Measurements from ENCODE around the gene NR4A1.
A peak's percentile ranks its signal among the peaks of the same experiment; 100 is the strongest.

NR4A1 gene

DNA sequence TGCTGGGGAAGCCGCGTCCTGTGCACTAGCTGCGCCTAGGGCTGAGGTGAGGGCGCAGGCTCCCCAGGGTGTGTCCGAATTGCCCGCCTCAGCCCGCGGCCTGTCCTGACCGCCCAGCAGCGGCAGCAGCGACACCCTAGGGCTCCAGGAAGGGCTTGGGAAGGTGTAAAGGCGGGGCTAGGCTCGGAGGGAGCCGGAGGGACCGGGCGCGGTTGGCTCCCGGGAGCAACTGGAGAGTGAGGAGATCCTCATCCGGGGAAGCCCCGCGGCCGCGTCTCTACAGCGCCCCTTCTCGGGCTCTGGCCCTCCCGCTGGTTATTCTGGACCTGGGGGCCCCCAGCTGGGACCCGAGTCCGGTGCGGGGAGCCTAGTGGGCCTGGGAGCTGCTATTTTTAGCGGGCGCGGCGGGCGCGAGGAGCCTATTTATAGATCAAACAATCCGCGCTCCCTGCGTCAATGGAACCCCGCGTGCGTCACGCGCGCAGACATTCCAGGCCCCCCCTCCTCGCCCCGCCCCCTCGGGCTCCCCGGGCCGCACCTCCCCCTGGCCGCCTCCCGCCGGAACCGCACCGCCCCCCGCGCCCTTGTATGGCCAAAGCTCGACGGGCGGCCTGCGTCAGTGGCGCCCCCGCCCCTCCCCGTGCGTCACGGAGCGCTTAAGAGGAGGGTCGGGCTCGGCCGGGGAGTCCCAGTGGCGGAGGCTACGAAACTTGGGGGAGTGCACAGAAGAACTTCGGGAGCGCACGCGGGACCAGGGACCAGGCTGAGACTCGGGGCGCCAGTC is at the start of gene NR4A1 (continued):
- peak; percentile 85 for TF ChIP-seq ZNF341 (tag by site-specific recombination; IDR thresholded peaks at IDR 0.05; ENCODE audit: low read depth)
- TF ChIP-seq SCRT1 (tag by site-specific recombination; IDR thresholded peaks at IDR 0.05; ENCODE audit: borderline replicate concordance), result no peak
- TF ChIP-seq, protein P1, sequence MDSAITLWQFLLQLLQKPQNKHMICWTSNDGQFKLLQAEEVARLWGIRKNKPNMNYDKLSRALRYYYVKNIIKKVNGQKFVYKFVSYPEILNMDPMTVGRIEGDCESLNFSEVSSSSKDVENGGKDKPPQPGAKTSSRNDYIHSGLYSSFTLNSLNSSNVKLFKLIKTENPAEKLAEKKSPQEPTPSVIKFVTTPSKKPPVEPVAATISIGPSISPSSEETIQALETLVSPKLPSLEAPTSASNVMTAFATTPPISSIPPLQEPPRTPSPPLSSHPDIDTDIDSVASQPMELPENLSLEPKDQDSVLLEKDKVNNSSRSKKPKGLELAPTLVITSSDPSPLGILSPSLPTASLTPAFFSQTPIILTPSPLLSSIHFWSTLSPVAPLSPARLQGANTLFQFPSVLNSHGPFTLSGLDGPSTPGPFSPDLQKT (IDR thresholded peaks at IDR 0.05; ENCODE audit: borderline replicate concordance, low read depth, low read length), result peak; percentile 94; the same call in 1 of the 2 replicates
- TF ChIP-seq ZNF311 (tag by site-specific recombination; IDR thresholded peaks at IDR 0.05; ENCODE audit: borderline replicate concordance), result no peak
- no peak for TF ChIP-seq ZNF112 (tag by site-specific recombination; IDR thresholded peaks at IDR 0.05)
- TF ChIP-seq ZNF37A (tag by site-specific recombination; IDR thresholded peaks at IDR 0.05), result no peak
- TF ChIP-seq ZNF791 (tag by site-specific recombination; IDR thresholded peaks at IDR 0.05), result no peak
- peak; percentile 81 for TF ChIP-seq SP7 (tag by site-specific recombination; IDR thresholded peaks at IDR 0.05)
- TF ChIP-seq ZNF211 (tag by site-specific recombination; IDR thresholded peaks at IDR 0.05; ENCODE audit: low read depth), result no peak
- TF ChIP-seq ZNF48 (tag by site-specific recombination; IDR thresholded peaks at IDR 0.05), result no peak
- no peak for TF ChIP-seq ZNF140 (tag by site-specific recombination; IDR thresholded peaks at IDR 0.05)
- TF ChIP-seq, protein P2, sequence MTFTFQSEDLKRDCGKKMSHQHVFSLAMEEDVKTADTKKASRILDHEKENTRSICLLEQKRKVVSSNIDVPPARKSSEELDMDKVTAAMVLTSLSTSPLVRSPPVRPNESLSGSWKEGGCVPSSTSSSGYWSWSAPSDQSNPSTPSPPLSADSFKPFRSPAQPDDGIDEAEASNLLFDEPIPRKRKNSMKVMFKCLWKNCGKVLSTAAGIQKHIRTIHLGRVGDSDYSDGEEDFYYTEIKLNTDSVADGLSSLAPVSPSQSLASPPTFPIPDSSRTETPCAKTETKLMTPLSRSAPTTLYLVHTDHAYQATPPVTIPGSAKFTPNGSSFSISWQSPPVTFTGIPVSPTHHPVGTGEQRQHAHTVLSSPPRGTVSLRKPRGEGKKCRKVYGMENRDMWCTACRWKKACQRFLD (tag by site-specific recombination; IDR thresholded peaks at IDR 0.05), result no peak
- no peak for TF ChIP-seq HOXC10 (CRISPR knock-in tag; IDR thresholded peaks at IDR 0.05)
- TF ChIP-seq, protein P3, sequence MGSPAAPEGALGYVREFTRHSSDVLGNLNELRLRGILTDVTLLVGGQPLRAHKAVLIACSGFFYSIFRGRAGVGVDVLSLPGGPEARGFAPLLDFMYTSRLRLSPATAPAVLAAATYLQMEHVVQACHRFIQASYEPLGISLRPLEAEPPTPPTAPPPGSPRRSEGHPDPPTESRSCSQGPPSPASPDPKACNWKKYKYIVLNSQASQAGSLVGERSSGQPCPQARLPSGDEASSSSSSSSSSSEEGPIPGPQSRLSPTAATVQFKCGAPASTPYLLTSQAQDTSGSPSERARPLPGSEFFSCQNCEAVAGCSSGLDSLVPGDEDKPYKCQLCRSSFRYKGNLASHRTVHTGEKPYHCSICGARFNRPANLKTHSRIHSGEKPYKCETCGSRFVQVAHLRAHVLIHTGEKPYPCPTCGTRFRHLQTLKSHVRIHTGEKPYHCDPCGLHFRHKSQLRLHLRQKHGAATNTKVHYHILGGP (tag by site-specific recombination; IDR thresholded peaks at IDR 0.05), result no peak
- no peak for TF ChIP-seq ZNF658 (tag by site-specific recombination; IDR thresholded peaks at IDR 0.05)
- peak; percentile 73; the same call in 1 of the 2 replicates for TF ChIP-seq BCL11A (tag by site-specific recombination; IDR thresholded peaks at IDR 0.05; ENCODE audit: low read depth)
- no peak for TF ChIP-seq ZNF521 (tag by site-specific recombination; IDR thresholded peaks at IDR 0.05)
- TF ChIP-seq, protein P4, sequence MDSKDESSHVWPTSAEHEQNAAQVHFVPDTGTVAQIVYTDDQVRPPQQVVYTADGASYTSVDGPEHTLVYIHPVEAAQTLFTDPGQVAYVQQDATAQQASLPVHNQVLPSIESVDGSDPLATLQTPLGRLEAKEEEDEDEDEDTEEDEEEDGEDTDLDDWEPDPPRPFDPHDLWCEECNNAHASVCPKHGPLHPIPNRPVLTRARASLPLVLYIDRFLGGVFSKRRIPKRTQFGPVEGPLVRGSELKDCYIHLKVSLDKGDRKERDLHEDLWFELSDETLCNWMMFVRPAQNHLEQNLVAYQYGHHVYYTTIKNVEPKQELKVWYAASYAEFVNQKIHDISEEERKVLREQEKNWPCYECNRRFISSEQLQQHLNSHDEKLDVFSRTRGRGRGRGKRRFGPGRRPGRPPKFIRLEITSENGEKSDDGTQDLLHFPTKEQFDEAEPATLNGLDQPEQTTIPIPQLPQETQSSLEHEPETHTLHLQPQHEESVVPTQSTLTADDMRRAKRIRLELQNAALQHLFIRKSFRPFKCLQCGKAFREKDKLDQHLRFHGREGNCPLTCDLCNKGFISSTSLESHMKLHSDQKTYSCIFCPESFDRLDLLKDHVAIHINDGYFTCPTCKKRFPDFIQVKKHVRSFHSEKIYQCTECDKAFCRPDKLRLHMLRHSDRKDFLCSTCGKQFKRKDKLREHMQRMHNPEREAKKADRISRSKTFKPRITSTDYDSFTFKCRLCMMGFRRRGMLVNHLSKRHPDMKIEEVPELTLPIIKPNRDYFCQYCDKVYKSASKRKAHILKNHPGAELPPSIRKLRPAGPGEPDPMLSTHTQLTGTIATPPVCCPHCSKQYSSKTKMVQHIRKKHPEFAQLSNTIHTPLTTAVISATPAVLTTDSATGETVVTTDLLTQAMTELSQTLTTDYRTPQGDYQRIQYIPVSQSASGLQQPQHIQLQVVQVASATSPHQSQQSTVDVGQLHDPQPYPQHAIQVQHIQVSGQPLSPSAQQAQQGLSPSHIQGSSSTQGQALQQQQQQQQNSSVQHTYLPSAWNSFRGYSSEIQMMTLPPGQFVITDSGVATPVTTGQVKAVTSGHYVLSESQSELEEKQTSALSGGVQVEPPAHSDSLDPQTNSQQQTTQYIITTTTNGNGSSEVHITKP (tag by site-specific recombination; IDR thresholded peaks at IDR 0.05), result no peak
- TF ChIP-seq, protein P5, sequence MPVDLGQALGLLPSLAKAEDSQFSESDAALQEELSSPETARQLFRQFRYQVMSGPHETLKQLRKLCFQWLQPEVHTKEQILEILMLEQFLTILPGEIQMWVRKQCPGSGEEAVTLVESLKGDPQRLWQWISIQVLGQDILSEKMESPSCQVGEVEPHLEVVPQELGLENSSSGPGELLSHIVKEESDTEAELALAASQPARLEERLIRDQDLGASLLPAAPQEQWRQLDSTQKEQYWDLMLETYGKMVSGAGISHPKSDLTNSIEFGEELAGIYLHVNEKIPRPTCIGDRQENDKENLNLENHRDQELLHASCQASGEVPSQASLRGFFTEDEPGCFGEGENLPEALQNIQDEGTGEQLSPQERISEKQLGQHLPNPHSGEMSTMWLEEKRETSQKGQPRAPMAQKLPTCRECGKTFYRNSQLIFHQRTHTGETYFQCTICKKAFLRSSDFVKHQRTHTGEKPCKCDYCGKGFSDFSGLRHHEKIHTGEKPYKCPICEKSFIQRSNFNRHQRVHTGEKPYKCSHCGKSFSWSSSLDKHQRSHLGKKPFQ (tag by site-specific recombination; IDR thresholded peaks at IDR 0.05), result no peak
- TF ChIP-seq ZNF394 (tag by site-specific recombination; IDR thresholded peaks at IDR 0.05; ENCODE audit: borderline replicate concordance), result peak; percentile 99
- TF ChIP-seq ZNF366 (tag by site-specific recombination; conservative IDR thresholded peaks at IDR 0.05), result no peak
- no peak for TF ChIP-seq ZNF776 (tag by site-specific recombination; IDR thresholded peaks at IDR 0.05; ENCODE audit: borderline replicate concordance)
- no peak for TF ChIP-seq ZNF426 (tag by site-specific recombination; IDR thresholded peaks at IDR 0.05)
- peak; percentile 77 for TF ChIP-seq OSR2 (tag by site-specific recombination; IDR thresholded peaks at IDR 0.05)
- no peak for TF ChIP-seq ZNF184 (tag by site-specific recombination; IDR thresholded peaks at IDR 0.05)
